ENCODE measurements around the gene TRIM61. TPM values are rescaled to one million over a fixed set of nuclear protein-coding genes. Genes with fewer than 3 reads are reported as not detected.
"Not testable (repeated sequence)": the region's sequence is repeated elsewhere in the genome, so short reads cannot be mapped to it uniquely, and the experiment has no call there.

TRIM61 gene
- total and polyA plus RNA-seq, 10 donors: 0.52 to 1.8 (median 1.4) TPM; not detected in 1

- intact Hi-C loops (cut with DNase I; ENCODE audit: low total_unique reads): no loop called here
- Histone ChIP-seq H3K36me3 (no peaks in the 10 kb centered on the region), H3K27ac (no peak overlapping the region), H3K27me3 (replicated peaks in 1 of 7) (no peaks in the 10 kb centered on the region), H3K4me1 (no peaks in the 10 kb centered on the region), H3K4me3 (no peak overlapping the region), H3K9me3 (no peaks in the 10 kb centered on the region)
- no peak for TF ChIP-seq POLR2A (IDR thresholded peaks at IDR 0.05)
- TF ChIP-seq POLR2AphosphoS5 (IDR thresholded peaks at IDR 0.05): no peak
- no peak for TF ChIP-seq CTCF (IDR thresholded peaks at IDR 0.05 in 8 of 11, conservative IDR thresholded peaks at IDR 0.05 in 3 of 11)
- DNase-seq: no peak
- 55 to 89% (median 83%) methylated on average over 5 of the region's 5 CpGs for WGBS, 5 donors
Measured at GRCh38 chr4:165006886-165007285, 29.4 kb upstream of the TRIM61 start.

GRCh38 chr4:165006456-165006855, 29.0 kb upstream of the TRIM61 start:
- H3K9me3 ChIP-seq: no peaks in the 10 kb centered on the region
- WGBS, 5 donors: 64 to 91% (median 83%) methylated on average over 9 of the region's 9 CpGs

GRCh38 chr4:165005352-165005925, 28.0 kb upstream of the TRIM61 start:
- Histone ChIP-seq H3K27ac (no peak overlapping the region), H3K4me3 (no peak overlapping the region), H3K27me3 (replicated peaks in 1 of 7) (no peaks in the 10 kb centered on the region), H3K4me1 (no peaks in the 10 kb centered on the region), H3K36me3 (no peaks in the 10 kb centered on the region), H3K9me3 (no peaks in the 10 kb centered on the region)
- DNase-seq: no peak
- intact Hi-C loops (cut with DNase I; ENCODE audit: low total_unique reads): no loop called here
- TF ChIP-seq POLR2AphosphoS5 (IDR thresholded peaks at IDR 0.05) (no peak), CTCF (IDR thresholded peaks at IDR 0.05 in 8 of 11, conservative IDR thresholded peaks at IDR 0.05 in 3 of 11) (no peak), POLR2A (IDR thresholded peaks at IDR 0.05) (no peak)
- 64 to 87% (median 72%) methylated on average over 4 to 6 of the region's 6 CpGs for WGBS, 5 donors

More at GRCh38 chr4:165006456-165006855, 29.0 kb upstream of the TRIM61 start:
- H3K36me3 ChIP-seq: no peaks in the 10 kb centered on the region
- H3K4me1 ChIP-seq: no peaks in the 10 kb centered on the region
- intact Hi-C loops (cut with DNase I; ENCODE audit: low total_unique reads): no loop called here
- H3K27ac ChIP-seq: no peak overlapping the region
- DNase-seq: no peak
- no peak overlapping the region for H3K4me3 ChIP-seq
- no peaks in the 10 kb centered on the region for H3K27me3 ChIP-seq (replicated peaks in 1 of 7)
- no peak for TF ChIP-seq POLR2AphosphoS5 (IDR thresholded peaks at IDR 0.05)
- TF ChIP-seq POLR2A (IDR thresholded peaks at IDR 0.05): no peak
- TF ChIP-seq CTCF (IDR thresholded peaks at IDR 0.05 in 8 of 11, conservative IDR thresholded peaks at IDR 0.05 in 3 of 11): no peak

- H3K27me3 ChIP-seq (replicated peaks in 1 of 7); H3K36me3 ChIP-seq; H3K4me3 ChIP-seq; H3K4me1 ChIP-seq; H3K27ac ChIP-seq; intact Hi-C loops (cut with DNase I; ENCODE audit: low total_unique reads); H3K9me3 ChIP-seq; DNase-seq: not testable (repeated sequence)
- WGBS, 5 donors: 58 to 77% (median 67%) methylated on average over 1 to 4 of the region's 4 CpGs
Measured at GRCh38 chr4:165001957-165002356, 24.5 kb upstream of the TRIM61 start.

GRCh38 chr4:164998526-164999080, 21.1 kb upstream of the TRIM61 start:
- H3K36me3 ChIP-seq; H3K4me1 ChIP-seq; DNase-seq; H3K27ac ChIP-seq; H3K4me3 ChIP-seq; H3K9me3 ChIP-seq; intact Hi-C loops (cut with DNase I; ENCODE audit: low total_unique reads): not testable (repeated sequence)
- WGBS, 5 donors: 60 to 77% (median 66%) methylated on average over 2 of the region's 2 CpGs
- H3K27me3 ChIP-seq (replicated peaks in 1 of 7): peaks cover 0 to 16% (median 0%) of the 10 kb centered on the region in 7 donors

All from spleen (tissue), 11 donors.